Activated CD4-positive, CD25-positive, alpha-beta regulatory T cell treated with anti-CD3 and anti-CD28 coated beads, Interleukin-2, amount 50 U/mL, for 24 hours (primary cell): ENCODE measurements around the gene UBL4A.
A peak's percentile ranks its signal among the peaks of the same experiment; 100 is the strongest.

Experiments
- ATAC-seq, 2 donors: fragments of 150-1000 bp; cut with Tn5 transposase; one replicate each; pipeline ENCODE4 v1.10.0; 2021; ENCODE audit warnings: mild to moderate bottlenecking in 1 of 2, moderate library complexity in 1 of 2

The UBL4A gene

DNA sequence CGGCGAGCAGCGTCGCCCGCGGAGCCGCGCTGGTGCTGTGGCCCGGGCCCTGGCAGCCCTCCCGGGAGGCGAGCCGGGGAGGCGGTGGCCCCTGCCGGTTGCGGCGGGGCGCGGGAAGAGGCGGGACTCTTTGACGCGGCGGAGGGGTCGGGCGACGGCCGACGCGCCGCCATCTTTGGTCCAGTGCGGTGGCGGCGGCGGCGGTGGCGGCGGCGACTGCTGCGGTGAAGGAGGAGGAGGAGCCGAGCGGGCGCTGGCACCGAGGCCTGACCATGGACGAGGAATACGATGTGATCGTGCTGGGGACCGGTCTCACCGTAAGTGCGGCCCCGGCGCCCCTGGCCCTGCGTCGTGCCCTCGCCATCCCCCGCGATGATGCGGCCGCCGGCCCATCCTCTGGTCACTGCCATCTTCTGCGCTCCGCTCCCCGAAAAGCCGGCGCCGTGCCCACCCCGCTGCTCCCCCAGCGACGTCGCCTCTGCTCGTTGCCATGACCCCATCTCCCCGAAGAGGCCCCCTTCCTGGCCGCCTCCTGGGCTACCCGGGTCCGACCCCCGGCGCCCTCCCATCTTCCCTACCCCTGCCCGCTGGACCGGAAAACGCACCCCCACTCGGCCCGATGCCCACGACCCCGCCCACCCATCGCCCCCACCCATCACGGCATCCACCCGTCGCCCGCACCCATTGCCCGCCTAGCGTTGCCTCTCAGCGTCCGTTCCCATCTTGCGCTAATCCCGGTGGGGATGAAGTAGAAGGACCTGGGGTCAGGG lies 49.2 kb downstream of the UBL4A start, which contains the start of gene GDI1:
TSS of gene GDI1 (plus strand) at position 172 of the 770 bp plus-strand sequence. CDS start at position 273, 101 bp downstream.
- ATAC-seq, result peak; percentile 50 to 56

DNA sequence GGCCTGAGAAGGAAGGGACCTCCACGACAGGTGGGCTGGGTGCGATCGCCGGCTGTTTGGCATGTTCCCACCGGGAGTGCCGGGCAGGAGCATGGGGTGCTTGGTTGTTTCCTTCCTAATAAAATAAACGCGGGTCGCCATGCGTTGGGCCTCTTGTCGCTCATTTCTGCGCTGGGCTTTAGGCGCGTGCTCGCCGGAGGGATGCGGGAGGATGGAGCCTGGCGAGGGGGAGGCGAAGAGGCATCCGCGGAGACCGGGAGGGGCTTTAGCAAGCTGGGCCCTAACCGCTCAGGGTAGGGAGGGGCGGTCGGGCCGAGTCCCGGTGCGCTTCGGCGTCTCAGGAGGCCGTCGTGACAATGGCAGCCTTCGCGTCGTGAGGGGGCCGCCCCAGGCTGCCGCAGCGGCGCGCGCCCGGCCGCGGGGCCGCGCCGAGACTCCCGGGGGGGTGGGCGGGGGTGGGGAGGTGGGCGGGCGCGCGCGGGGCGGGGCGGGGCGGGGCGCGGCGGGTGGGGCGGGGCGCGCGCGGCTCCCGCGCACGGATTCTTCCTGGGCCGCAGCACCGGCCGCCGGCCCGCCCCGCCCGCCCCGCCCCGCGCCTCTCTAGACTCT lies 49.9 kb downstream of the UBL4A start:
- peak; percentile 71 to 78 for ATAC-seq

DNA sequence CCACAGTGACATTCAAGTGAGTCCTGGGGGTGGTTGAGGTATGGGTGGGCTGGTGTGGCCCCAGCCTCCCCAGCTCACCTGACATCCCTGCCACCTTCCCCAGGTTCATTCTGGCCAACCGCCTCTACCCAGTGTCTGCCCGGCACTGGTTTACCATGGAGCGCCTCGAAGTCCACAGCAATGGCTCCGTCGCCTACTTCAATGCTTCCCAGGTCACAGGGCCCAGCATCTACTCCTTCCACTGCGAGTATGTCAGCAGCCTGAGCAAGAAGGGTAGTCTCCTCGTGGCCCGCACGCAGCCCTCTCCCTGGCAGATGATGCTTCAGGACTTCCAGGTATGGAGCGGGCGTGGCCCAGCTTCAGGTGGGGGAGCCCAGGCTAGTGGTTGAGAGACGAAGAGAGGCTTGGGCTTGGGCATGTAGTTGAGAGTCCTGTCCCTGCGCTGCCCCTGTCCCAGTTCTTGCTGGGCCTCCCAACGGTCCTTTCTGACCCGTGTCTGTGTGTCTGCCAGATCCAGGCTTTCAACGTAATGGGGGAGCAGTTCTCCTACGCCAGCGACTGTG lies 51.2 kb downstream of the UBL4A start:
- ATAC-seq, result no peak

DNA sequence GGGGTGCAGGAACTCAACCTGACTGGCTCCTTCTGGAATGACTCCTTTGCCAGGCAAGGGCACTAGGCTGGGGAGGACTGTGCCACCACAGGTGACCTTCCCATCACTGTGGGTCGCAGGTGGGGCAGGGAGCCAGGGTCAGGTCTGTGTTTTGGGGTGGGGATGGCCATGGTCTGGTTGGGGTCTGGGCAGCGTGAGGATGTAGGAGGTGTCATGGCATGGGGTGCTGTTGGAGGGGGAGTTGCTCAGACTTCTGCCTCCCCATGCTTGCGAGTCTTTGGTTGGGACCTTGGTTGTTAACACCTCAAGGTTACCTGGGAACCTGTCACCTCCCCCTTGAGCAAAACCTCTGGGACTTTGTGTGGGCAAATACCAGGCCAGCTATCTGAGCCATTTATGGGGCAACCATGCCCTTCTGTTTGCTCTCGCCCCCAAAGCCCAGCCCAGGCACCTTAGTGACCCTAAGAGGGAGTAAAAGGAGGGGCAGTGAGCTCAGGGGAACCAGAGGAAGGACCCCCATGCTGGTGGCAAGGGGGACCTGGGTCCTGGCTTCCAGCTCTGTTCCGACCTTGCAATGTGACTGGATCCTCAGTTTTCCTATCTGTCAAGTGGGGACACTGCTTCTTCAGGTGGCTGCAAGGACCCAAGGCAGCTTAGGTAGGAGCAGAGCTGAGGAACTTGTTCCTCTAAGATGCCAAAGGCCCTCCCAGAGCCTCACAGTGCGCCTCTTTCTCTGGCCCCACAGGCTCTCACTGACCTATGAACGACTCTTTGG lies 51.8 kb downstream of the UBL4A start:
- ATAC-seq, result no peak
